Adrenal gland (tissue), 5 donors: Measurements from ENCODE around the gene ABCC10.

Source experiments
- CTCF ChIP-seq, 6 experiments: fragments of 450-650 bp in 4 of 6; fragments of 200-600 bp in 2 of 6; sonication (generic) in 1 of 6; IDR thresholded peaks; 1 replicate in 5 of 6; 2 replicates in 1 of 6; pipeline versions ENCODE4 v1.5.1 to v1.8.0; 2016 to 2021; ENCODE audit warnings: antibody characterized with exemption in 6 of 6, mild to moderate bottlenecking in 2 of 6, moderate library complexity in 1 of 6
- POLR2A ChIP-seq, 2 donors: fragments of 450-650 bp; IDR thresholded peaks; one replicate each; pipeline ENCODE4 v1.6.1; 2017; ENCODE audit warnings: antibody characterized with exemption in 2 of 2, mild to moderate bottlenecking in 2 of 2, moderate library complexity in 1 of 2
- donor health status: DM: no; HTN: no; CAD: no.

- TF ChIP-seq CTCF (IDR thresholded peaks at IDR 0.05) (no peak), POLR2A (IDR thresholded peaks at IDR 0.05) (no peak)
Measured at GRCh38 chr6:43481591-43482236, 54.4 kb downstream of the ABCC10 start.
